A549 treated with ZK216348 at 1 μM for 4 hours (cell line): ENCODE results near the gene PMPCA. TPM values are rescaled to one million over a fixed set of nuclear protein-coding genes. Genes with fewer than 3 reads are reported as not detected.

Experiments used
- total RNA-seq: library from RNA; stranded (reverse); fragments of 200-300 nt; extraction: Qiagen RNA extraction; gene quantifications from 5 replicates; pipeline ENCODE4 v1.2.3, GENCODE V29; 2022; ENCODE audit warnings: low read depth

PMPCA gene, protein sequence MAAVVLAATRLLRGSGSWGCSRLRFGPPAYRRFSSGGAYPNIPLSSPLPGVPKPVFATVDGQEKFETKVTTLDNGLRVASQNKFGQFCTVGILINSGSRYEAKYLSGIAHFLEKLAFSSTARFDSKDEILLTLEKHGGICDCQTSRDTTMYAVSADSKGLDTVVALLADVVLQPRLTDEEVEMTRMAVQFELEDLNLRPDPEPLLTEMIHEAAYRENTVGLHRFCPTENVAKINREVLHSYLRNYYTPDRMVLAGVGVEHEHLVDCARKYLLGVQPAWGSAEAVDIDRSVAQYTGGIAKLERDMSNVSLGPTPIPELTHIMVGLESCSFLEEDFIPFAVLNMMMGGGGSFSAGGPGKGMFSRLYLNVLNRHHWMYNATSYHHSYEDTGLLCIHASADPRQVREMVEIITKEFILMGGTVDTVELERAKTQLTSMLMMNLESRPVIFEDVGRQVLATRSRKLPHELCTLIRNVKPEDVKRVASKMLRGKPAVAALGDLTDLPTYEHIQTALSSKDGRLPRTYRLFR
- total RNA-seq = 73.4 to 84.0 TPM (median 76.4 TPM) in 5 replicates

DNA sequence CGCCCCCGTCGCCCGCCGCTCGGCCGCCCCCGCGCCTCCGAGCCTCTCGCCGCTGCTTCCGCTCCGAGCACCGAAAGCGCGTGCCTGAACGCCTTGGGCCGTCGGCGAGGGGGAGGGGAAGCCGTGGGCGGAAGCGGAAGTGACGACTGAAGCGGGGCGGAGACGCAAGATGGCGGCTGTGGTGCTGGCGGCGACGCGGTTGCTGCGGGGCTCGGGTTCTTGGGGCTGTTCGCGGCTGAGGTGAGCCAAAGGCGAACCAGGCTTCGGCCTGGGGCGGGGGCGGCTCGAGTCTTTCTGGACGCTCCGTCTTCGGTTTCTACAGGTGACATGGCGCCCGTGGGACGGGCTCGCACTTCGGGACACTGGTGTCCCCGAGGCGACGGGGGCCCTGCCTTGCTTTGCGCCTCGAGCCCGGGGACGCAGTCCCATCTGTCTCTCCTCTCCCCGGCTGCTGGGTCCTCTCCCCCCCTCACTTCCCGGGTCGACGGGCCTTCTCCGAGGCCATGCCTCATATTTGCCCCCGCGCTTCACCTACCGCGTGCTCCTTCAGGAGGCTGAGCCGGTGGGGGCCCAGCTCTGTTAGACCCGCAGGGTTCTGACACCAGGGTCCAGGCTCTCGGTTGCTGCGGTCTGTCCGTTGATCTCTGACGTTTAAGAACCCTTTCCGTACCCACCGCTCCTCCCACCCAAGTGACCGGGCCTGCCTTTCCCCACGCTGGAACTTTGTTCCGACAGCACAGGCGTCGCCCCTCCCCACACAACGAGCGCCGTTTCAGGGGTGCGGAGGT lies at the start of gene PMPCA, which contains the start of gene ENTR1:
Gene PMPCA (plus strand): TSS at position 159 of the 788 bp plus-strand sequence. CDS start 11 bp downstream, at position 170.
Gene ENTR1 (minus strand): TSS at position 115 of the 788 bp plus-strand sequence. CDS start 217 bp downstream, outside the sequence.

DNA sequence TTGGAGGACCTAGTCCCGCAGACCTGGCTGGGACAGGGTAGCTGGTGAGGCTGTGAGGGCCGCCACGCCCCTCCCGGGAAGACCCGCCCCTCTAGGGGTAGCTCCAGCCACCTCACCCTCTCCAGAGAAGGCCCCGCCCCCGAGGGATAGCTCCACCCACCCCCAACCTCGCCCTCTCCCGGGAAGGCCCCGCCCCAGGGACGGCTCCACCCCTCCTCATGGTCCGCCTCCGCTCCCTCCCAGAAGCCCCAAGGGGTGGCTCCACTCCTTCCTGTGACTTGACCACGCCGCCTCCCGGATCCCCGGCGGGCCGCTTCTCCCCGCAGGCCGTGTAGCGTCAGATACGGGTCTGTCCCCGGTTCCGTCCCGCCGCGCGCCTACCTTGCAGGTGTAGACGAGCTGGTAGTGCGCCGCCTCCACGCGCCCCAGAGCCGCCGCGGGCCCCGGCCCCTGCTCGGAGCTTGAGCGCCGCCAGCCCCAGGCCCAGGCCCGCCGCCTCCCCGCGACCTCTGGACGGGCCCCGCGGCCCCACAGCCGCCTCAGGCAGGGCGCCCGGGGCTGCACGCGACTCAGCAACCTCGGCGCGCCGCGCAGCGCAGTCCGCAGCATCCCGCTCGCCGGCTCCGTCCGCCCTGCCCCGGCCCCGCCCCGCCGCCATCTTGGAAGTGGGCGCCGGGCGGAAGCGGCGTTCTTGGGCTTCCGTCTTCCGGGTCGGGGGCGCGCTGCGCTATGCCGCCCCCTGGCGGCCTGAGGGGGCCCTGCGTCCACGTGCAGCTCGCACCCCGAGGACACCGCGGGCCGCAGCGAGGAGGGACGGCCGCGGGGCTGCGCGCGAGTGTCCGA lies 47.1 kb upstream of the PMPCA start, which contains the start of gene DNLZ:
Gene DNLZ (minus strand): TSS at position 639 of the 843 bp plus-strand sequence. CDS start 30 bp downstream, at position 609.

GRCh38 chr9:136373300-136374182 lies 36.9 kb upstream of the PMPCA start, which contains the start of gene CARD9:
CARD9 (minus strand) TSS chr9:136373669; CDS start chr9:136372078, 1,591 bp downstream.

GRCh38 chr9:136400038-136400834 lies 10.2 kb upstream of the PMPCA start, which contains the start of gene SNAPC4:
SNAPC4 (minus strand) TSS chr9:136400170; CDS start chr9:136398428, 1,742 bp downstream.

GRCh38 chr9:136439481-136440408 lies 29.3 kb downstream of the PMPCA start, which contains the start of gene INPP5E:
INPP5E (minus strand) TSS chr9:136439845; CDS start chr9:136439419, 426 bp downstream.

Other genes starting within 250 kb of the PMPCA start
- 0.09 to 0.14 TPM (median 0.12 TPM) in 4 of 5 replicates, not detected in the other for gene LHX3, start 205.5 kb upstream of the PMPCA start, total RNA-seq
- 21.1 to 30.5 TPM (median 28.8 TPM) in 5 replicates for gene QSOX2, start 164.8 kb upstream of the PMPCA start, total RNA-seq
- 0.04 TPM in 1 of 5 replicates, not detected in the others for gene CCDC187, start 106.6 kb upstream of the PMPCA start, total RNA-seq
- gene GPSM1, start 83.1 kb upstream of the PMPCA start, total RNA-seq = 6.8 to 16.6 TPM (median 12.6 TPM) in 5 replicates
- 18.5 to 42.0 TPM (median 40.8 TPM) in 5 replicates for gene DNLZ, start 46.9 kb upstream of the PMPCA start, total RNA-seq
- 0.85 to 2.3 TPM (median 1.0 TPM) in 5 replicates for gene CARD9, start 37.0 kb upstream of the PMPCA start, total RNA-seq
- gene SNAPC4, start 10.5 kb upstream of the PMPCA start, total RNA-seq = 8.1 to 14.7 TPM (median 12.2 TPM) in 5 replicates
- gene ENTR1, start within 50 bp of the PMPCA start, total RNA-seq = 64.7 to 79.8 TPM (median 73.9 TPM) in 5 replicates
- gene INPP5E, start 29.2 kb downstream of the PMPCA start, total RNA-seq = 10.6 to 24.3 TPM (median 22.4 TPM) in 5 replicates
- 43.4 to 63.1 TPM (median 61.3 TPM) in 5 replicates for gene SEC16A, start 72.4 kb downstream of the PMPCA start, total RNA-seq
- gene NOTCH1, start 135.4 kb downstream of the PMPCA start, total RNA-seq = 5.0 to 13.7 TPM (median 12.6 TPM) in 5 replicates